ACC112 (cell line): ENCODE data around the gene FGF22.
"Not testable (repeated sequence)": the region's sequence is repeated elsewhere in the genome, so short reads cannot be mapped to it uniquely, and the experiment has no call there.

Experiments
- H2AFZ ChIP-seq: fragments of 200-600 bp; sonication (generic); one replicate; pipeline ENCODE4 v1.6.0; 2017; ENCODE audit warnings: antibody characterized with exemption, low read length; ENCODE audit not compliant: unreplicated experiment
- H3K27ac ChIP-seq: fragments of 200-600 bp; sonication (generic); 2 replicates; pipeline ENCODE4 v1.5.1; 2014; ENCODE audit warnings: low read depth, mild to moderate bottlenecking, antibody characterized with exemption, low read length, moderate library complexity
- H3K27me3 ChIP-seq: fragments of 200-600 bp; sonication (generic); 2 replicates; pipeline ENCODE4 v1.6.1; 2014; ENCODE audit warnings: mild to moderate bottlenecking, antibody characterized with exemption, low read length, moderate library complexity, mixed read lengths; ENCODE audit not compliant: insufficient read depth
- H3K36me3 ChIP-seq: fragments of 200-600 bp; sonication (generic); 2 replicates; pipeline ENCODE4 v1.6.1; 2016; ENCODE audit warnings: mild to moderate bottlenecking, antibody characterized with exemption, low read length, moderate library complexity, mixed read lengths; ENCODE audit not compliant: insufficient read depth
- H3K4me1 ChIP-seq: fragments of 200-600 bp; sonication (generic); one replicate; pipeline ENCODE4 v1.6.1; 2016; ENCODE audit warnings: low read length, mixed read lengths; ENCODE audit not compliant: insufficient read depth, unreplicated experiment, control insufficient read depth
- H3K4me3 ChIP-seq: fragments of 200-600 bp; sonication (generic); 2 replicates; pipeline ENCODE4 v1.5.1; 2014; ENCODE audit warnings: mild to moderate bottlenecking, low read depth, low read length
- H3K79me2 ChIP-seq: fragments of 200-600 bp; sonication (generic); one replicate; pipeline ENCODE4 v1.6.0; 2016; ENCODE audit warnings: low read length; ENCODE audit not compliant: control insufficient read depth, unreplicated experiment, insufficient read depth

Gene FGF22

GRCh38 chr19:662962-663681, 23.4 kb downstream of the FGF22 start, which contains the start of gene RNF126:
RNF126 (minus strand) TSS chr19:663214; CDS start chr19:663121, 93 bp downstream.
- Histone ChIP-seq H3K79me2 (peaks cover 49% of the 10 kb centered on the region), H3K4me1 (peaks cover 8% of the 10 kb centered on the region), H3K4me3 (peak within 1 kb of the TSS; percentile 96), H3K27me3 (no peaks in the 10 kb centered on the region), H3K36me3 (no peaks in the 10 kb centered on the region), H3K27ac (peak within 1 kb of the TSS; percentile 65), H2AFZ (peak within 1 kb of the TSS; percentile 93)

GRCh38 chr19:663682-664117, 24.0 kb downstream of the FGF22 start:
- Histone ChIP-seq H3K4me3 (peak overlapping the region; percentile 96), H3K27me3 (no peaks in the 10 kb centered on the region), H3K79me2 (peaks cover 43% of the 10 kb centered on the region), H3K27ac (peak overlapping the region; percentile 63), H3K36me3 (no peaks in the 10 kb centered on the region), H3K4me1 (peaks cover 8% of the 10 kb centered on the region), H2AFZ (peak overlapping the region; percentile 93)

GRCh38 chr19:664913-665443, 25.3 kb downstream of the FGF22 start:
- Histone ChIP-seq H3K27ac (no peak overlapping the region), H3K36me3 (no peaks in the 10 kb centered on the region), H2AFZ (peak overlapping the region; percentile 7), H3K4me3 (peak overlapping the region; percentile 47; the same call in 1 of the 2 replicates), H3K4me1 (peaks cover 8% of the 10 kb centered on the region), H3K27me3 (no peaks in the 10 kb centered on the region), H3K79me2 (peaks cover 30% of the 10 kb centered on the region)

GRCh38 chr19:666985-667573, 27.4 kb downstream of the FGF22 start:
- H2AFZ ChIP-seq, H3K27ac ChIP-seq, H3K79me2 ChIP-seq, H3K4me3 ChIP-seq, H3K4me1 ChIP-seq, H3K36me3 ChIP-seq, H3K27me3 ChIP-seq: not testable (repeated sequence)

GRCh38 chr19:668675-669434, 29.2 kb downstream of the FGF22 start:
- H3K36me3 ChIP-seq, H3K4me1 ChIP-seq, H3K79me2 ChIP-seq, H3K4me3 ChIP-seq, H3K27ac ChIP-seq, H3K27me3 ChIP-seq, H2AFZ ChIP-seq: not testable (repeated sequence)

GRCh38 chr19:670609-671075, 31.0 kb downstream of the FGF22 start:
- H3K27me3 ChIP-seq, result no peaks in the 10 kb centered on the region
- H2AFZ ChIP-seq, result no peak overlapping the region
- no peak overlapping the region for H3K4me3 ChIP-seq

GRCh38 chr19:674282-675151, 34.8 kb downstream of the FGF22 start:
- Histone ChIP-seq H2AFZ (no peak overlapping the region), H3K27me3 (no peaks in the 10 kb centered on the region), H3K4me1 (peaks cover 22% of the 10 kb centered on the region), H3K4me3 (no peak overlapping the region), H3K79me2 (peaks cover 22% of the 10 kb centered on the region), H3K36me3 (no peaks in the 10 kb centered on the region), H3K27ac (no peak overlapping the region)

More at GRCh38 chr19:670609-671075, 31.0 kb downstream of the FGF22 start:
- Histone ChIP-seq H3K79me2 (no peaks in the 10 kb centered on the region), H3K27ac (no peak overlapping the region), H3K36me3 (no peaks in the 10 kb centered on the region), H3K4me1 (peaks cover 1% of the 10 kb centered on the region)

- no peaks in the 10 kb centered on the region for H3K27me3 ChIP-seq
- H3K4me3 ChIP-seq, result peak overlapping the region; percentile 85
- no peak overlapping the region for H3K27ac ChIP-seq
- H2AFZ ChIP-seq, result no peak overlapping the region
- H3K36me3 ChIP-seq, result no peaks in the 10 kb centered on the region
- H3K79me2 ChIP-seq, result peaks cover 23% of the 10 kb centered on the region
- H3K4me1 ChIP-seq, result peaks cover 22% of the 10 kb centered on the region
Observed at GRCh38 chr19:676007-676338, 36.3 kb downstream of the FGF22 start.

GRCh38 chr19:676339-677105, 36.8 kb downstream of the FGF22 start, which contains the start of gene FSTL3:
FSTL3 (plus strand) TSS chr19:676392; CDS start chr19:676424, 32 bp downstream.
- no peak within 1 kb of the TSS for H2AFZ ChIP-seq
- H3K79me2 ChIP-seq, result peaks cover 23% of the 10 kb centered on the region
- peak within 1 kb of the TSS; percentile 65 for H3K27ac ChIP-seq
- H3K4me1 ChIP-seq, result peaks cover 22% of the 10 kb centered on the region
- no peaks in the 10 kb centered on the region for H3K36me3 ChIP-seq
- H3K27me3 ChIP-seq, result no peaks in the 10 kb centered on the region
- H3K4me3 ChIP-seq, result peak within 1 kb of the TSS; percentile 85
